HUDEP-2 (cell line): ENCODE results near the gene SDK2.

ENCODE experiments used
- DNase-seq, 76 experiments: peaks; one replicate each; lab custom pipeline; 2025; ENCODE audit not compliant: unreplicated experiment in 76 of 76; lab: John Stamatoyannopoulos, UW

The SDK2 gene

DNA sequence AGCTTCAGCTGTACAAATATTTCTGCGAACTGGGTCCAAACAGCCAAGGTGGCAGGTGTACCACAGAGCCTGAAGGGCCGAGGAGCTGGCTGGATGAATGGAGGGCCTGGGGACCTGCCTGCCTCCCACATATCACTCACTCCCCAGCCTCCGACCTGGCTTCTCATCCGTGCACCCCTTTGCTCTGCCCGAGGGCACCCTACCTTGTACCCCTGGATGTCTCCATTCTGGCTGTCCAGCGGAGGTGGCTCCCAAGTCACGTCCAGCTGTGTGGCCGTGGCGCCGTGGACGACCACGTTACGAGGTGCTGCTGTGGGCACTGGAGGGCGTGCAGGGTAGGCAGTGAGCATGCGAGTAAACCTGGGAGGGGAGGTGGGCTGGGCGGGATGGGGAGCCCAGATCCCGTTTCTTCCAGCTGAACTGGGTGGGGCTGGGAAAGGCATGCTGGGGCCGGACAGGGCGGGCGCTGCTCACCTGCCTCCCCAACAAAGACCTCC lies 265.2 kb downstream of the SDK2 start:
- DNase-seq = no peak

- no peak for DNase-seq
These were observed 267.6 kb downstream of the SDK2 start for GRCh38 chr17:73376636-73377035.

DNA sequence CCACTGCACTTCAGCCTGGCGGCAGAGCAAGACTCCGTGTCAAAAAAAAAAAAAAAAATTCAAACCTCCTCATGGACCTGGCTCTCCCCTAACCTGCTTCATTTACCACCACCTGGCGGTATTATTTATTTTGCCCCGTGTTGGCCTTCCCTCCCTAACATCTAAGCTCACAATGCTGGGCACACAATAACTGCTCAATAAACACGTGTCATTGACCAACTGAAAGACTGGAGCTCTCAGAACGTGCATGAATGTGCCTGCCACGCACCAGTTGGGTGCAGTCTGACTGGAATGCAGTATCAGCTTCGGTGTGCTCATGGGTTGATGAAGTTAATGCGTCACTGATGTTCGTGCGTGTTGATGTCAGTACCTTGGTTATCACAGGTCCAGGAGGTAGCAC lies 268.1 kb downstream of the SDK2 start:
- no peak for DNase-seq

DNA sequence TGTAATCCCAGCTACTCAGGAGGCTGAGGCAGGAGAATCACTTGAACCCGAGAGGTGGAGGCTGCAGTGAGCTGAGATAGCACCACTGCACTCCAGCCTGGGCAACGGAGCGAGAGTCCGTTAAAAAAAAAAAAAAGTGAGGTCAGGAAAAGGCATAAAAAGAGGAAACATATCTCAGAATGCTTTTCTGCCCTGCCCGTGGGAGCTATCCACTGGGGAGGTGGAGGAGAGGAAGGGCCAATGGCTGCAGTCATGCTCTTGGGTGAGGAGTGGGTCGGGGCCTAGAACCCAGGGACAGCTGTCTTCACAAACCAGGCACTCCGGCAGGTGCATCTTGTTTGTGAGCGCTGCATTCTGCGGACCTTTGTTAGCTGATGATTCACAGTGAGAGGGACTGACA lies 272.4 kb downstream of the SDK2 start:
- no peak for DNase-seq

DNA sequence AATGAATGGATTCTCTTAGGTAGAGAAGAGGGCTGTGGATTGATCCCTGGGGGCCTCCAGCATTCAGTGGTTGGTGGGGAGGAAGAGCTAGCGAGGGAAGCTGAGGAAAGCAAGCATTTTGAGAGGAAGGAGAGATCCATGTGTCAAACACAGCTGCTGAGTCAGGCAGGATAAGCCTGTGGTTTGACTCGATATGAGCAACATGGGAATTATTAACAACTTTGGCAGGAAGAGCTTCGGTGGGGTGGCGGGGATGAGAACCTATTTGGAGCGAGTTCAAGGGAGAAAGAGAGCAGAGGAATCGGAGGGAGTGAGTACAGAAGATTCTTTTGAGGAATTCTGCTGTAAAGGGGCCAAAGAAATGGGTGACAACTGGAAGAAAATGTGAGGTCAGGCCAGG lies 273.0 kb downstream of the SDK2 start:
- no peak for DNase-seq

- DNase-seq = peak in 69 of 76 experiments; percentile 3 to 84 (median 49)
These were observed 274.3 kb downstream of the SDK2 start for GRCh38 chr17:73369817-73370490.

GRCh38 chr17:73369111-73369521 lies 275.1 kb downstream of the SDK2 start:
- no peak for DNase-seq

GRCh38 chr17:73368085-73368631 lies 276.1 kb downstream of the SDK2 start:
- no peak for DNase-seq

DNA sequence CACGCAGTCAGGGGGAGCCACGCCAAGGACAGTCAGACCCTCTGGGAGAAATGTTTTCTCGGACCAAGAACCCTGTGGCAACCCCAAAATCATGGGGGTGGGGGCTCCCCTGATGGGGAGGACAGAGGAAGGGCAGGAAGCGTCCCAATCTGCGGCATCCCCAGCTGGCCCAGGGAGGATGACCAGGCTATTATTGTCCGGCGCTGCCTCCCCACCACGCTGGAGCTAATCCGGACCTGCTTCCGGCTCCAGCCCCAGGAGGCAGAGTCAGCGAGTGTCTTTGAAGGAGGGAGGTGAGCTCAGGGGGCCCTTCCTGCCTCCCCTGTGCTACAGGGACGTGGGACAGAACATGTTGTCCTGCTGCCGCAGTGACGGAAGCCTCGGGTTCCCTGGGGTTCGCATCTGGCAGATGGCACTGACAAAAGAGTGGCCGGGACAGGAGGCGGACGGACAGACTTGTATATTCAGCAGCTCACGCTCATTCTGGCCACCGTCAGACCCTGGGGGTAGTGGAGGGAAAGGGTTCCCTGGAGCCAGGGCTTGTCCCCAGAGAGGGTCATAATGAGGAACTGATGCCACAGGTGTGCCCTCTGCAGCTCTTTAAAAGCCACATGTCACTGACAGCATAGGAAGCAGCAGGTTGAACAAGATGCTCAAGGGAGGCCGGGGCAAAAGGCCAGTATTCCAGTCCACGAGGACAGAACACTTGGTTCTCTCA lies 278.2 kb downstream of the SDK2 start:
- no peak for DNase-seq

- no peak for DNase-seq
These were observed 278.9 kb downstream of the SDK2 start for GRCh38 chr17:73365301-73365874.

- DNase-seq = no peak
These were observed 280.1 kb downstream of the SDK2 start for GRCh38 chr17:73364155-73364522.

DNA sequence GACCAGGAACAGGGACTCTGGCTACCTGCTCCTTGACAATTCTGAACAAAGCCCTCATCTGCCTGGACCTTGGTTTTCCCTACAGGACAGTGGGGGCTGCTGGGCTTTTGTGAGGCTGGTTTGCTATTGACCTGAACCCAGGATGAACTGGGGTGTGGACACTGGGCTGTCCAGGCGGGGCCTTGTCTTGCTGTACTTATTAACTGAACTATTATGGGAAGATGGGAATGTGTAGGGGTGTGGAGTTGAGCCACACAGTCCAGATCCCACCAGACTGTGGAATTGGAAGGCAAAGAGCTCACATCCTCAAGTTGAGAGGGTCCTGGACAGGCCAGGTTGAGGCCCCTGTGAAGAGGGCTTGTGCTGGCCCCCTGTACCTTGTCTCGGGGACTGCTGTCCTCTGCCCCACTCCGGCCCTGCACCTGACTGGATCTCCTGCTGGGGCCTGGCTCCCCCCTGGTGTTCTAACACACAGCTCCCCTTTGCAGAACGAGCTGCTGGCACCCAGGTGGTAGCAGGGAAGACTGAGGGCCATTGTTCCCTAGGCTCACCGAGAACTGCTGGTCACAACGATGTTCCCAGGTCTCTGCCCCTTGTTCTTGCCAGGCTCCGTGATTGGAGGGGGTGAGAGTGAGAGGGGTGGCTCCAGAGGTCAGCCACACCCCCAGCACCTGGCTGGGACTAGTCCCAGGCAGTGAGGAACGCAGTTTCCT lies 280.6 kb downstream of the SDK2 start:
- DNase-seq = no peak

GRCh38 chr17:73362697-73363096 lies 281.5 kb downstream of the SDK2 start:
- DNase-seq = no peak

DNA sequence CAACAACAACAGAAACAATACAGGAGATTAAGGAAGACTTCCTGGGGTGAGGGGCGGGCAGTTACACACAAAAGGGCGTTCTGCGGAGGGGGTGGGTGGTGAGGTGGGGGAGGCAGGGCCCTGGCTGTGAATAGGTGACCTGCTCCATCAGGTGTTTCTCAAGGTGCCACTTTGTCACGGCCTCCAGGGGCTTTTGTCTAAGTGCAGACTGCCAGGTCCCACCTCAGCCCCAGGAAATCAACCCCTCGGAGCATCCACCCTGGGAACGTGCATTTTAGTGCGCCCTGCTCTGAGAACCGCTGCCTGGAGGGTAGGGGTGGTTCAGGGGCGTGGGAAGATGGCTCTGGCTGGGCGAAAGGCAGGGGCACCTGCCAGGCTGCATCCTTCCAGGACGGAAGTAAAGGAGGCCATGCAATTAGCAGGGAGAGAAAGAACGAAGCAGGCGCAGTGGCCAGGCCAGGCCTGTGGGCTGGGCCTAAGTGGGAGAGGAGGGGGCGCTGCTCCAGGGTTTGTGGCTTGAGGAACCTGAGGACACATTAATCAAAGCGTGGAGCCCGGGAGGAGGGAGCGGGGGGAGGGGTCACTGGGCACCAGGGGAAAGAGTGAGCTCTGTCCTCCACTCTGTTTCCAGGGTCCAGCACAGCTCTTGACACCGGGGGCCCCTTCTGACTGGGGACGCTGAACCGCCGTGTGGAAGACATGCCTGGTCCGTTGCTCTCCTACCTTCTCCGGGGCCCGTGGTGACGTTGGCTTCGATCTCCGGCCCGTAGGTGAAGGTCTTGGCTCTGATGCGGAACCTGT lies 283.1 kb downstream of the SDK2 start:
- no peak for DNase-seq

DNA sequence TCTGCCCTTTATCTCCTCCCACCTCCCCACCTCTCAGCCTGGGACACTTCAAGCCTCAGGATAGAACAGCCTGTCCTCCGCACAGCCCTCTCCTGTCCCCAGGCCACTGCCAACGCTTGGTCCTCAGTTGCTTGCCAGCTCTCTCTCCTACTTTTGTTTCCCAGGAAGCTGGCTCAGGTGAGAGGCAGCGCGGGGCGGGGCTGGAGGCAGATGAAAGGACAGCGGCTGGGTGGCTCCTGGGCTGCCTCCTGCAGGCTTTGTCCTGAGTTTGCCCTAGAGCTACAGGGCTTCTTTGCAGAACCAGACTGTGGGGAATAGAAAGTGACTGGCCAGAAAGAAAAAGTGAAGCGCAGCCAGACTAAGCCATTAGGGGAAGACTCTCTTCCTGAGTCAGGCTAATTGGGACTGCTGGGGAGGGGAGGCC lies 284.2 kb downstream of the SDK2 start:
- no peak for DNase-seq

- no peak for DNase-seq
These were observed 284.9 kb downstream of the SDK2 start for GRCh38 chr17:73359352-73359751.

GRCh38 chr17:73358668-73359067 lies 285.6 kb downstream of the SDK2 start:
- DNase-seq = no peak

- DNase-seq = no peak
These were observed 286.3 kb downstream of the SDK2 start for GRCh38 chr17:73357981-73358380.

DNA sequence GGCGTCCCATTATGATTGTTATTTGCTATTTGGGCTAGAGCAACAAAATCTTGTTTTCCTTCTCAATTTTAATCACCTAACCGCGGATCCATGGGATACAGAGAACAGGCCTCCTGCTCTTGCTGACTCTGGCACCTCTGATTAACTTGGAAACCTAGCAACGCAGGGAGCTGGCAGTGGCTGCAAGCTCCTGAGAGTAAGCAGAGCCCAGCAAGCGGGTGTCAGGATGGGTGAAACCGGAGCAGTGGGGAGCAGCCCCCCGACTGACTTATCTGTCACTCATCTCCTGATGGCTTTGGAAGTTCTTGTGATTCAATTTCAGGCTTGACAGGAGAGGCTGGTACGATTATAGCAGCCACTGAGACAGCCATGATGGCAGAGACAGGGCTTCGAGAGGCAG lies 286.9 kb downstream of the SDK2 start:
- no peak for DNase-seq

GRCh38 chr17:73356561-73357170 lies 287.6 kb downstream of the SDK2 start:
- DNase-seq = no peak
